Esophagus muscularis mucosa (tissue), 3 donors: ENCODE measurements around the gene ATG10.

Experiments
- POLR2AphosphoS5 ChIP-seq, 2 donors: sonication (generic); formaldehyde crosslinking; IDR thresholded peaks; one replicate each; pipeline ENCODE4 v1.6.1; 2017; ENCODE audit warnings: antibody characterized with exemption in 2 of 2
- TF ChIP-seq, protein P1 (sequence below), 3 experiments: fragments of 200-600 bp in 2 of 3; fragments of 450-650 bp in 1 of 3; sonication (generic) in 2 of 3; IDR thresholded peaks; one replicate each; pipeline ENCODE4 v1.5.1; 2017 to 2019; ENCODE audit warnings: antibody characterized with exemption in 3 of 3, mild to moderate bottlenecking in 2 of 3, moderate library complexity in 1 of 3

DNA sequence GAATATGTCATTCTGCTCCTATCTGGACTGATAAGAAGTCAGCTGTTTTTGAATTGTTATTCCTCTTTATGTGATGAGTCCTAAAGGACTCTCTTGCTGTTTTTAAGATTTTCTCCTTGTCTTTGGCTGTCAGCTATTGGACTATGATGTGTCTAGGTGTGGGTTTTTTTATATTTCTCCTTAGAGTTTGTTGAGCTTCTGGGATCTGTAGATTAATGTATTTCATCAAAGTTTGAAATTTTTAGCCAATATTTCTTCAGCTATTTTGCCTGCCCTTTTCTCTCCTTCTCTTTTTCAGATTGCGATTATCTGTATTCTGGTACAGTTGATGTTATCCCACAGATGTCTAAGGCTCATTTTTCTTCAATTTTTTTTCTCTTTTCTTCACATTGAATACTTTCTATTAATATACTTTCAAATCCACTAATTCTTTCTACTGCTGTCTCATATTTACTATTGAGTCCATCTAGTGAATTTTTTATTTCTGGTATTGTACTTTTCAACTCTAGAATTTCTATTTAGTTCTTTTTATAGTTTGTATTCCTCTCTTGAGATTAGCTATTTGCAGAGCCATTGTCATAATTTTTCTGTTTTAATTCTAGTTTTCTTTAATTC, 275.2 kb downstream of the ATG10 start:
- TF ChIP-seq, protein P1, sequence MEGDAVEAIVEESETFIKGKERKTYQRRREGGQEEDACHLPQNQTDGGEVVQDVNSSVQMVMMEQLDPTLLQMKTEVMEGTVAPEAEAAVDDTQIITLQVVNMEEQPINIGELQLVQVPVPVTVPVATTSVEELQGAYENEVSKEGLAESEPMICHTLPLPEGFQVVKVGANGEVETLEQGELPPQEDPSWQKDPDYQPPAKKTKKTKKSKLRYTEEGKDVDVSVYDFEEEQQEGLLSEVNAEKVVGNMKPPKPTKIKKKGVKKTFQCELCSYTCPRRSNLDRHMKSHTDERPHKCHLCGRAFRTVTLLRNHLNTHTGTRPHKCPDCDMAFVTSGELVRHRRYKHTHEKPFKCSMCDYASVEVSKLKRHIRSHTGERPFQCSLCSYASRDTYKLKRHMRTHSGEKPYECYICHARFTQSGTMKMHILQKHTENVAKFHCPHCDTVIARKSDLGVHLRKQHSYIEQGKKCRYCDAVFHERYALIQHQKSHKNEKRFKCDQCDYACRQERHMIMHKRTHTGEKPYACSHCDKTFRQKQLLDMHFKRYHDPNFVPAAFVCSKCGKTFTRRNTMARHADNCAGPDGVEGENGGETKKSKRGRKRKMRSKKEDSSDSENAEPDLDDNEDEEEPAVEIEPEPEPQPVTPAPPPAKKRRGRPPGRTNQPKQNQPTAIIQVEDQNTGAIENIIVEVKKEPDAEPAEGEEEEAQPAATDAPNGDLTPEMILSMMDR (IDR thresholded peaks at IDR 0.05): no peak
- TF ChIP-seq POLR2AphosphoS5 (IDR thresholded peaks at IDR 0.05): no peak
